Mucosa of descending colon (tissue), 3 donors: ENCODE results near the gene TUBGCP6. TPM values are rescaled to one million over a fixed set of nuclear protein-coding genes. Genes with fewer than 3 reads are reported as not detected.

Experiments
- ATAC-seq: fragments of 200-7000 bp; cut with Tn5 transposase; one replicate; pipeline ENCODE4 v1.9.1; 2020; ENCODE audit warnings: mild to moderate bottlenecking, moderate library complexity
- DNase-seq, 3 donors: peaks; one replicate each; pipeline ENCODE4 v3.0.0-alpha.2; 2020
- H3K36me3 ChIP-seq: fragments of 200-600 bp; one replicate; pipeline ENCODE4 v1.8.0; 2021; ENCODE audit warnings: low read depth, mild to moderate bottlenecking
- H3K4me1 ChIP-seq: fragments of 200-600 bp; one replicate; pipeline ENCODE4 v1.8.0; 2021; ENCODE audit warnings: low read depth, mild to moderate bottlenecking
- H3K4me3 ChIP-seq: fragments of 200-600 bp; one replicate; pipeline ENCODE4 v1.8.0; 2021; ENCODE audit warnings: mild to moderate bottlenecking
- H3K9me3 ChIP-seq: fragments of 200-600 bp; one replicate; pipeline ENCODE4 v1.8.0; 2021; ENCODE audit warnings: mild to moderate bottlenecking
- intact Hi-C, 2 donors: fragments of 100-400 bp; cut with DNase I in 1 of 2; cut with micrococcal nuclease in 1 of 2; formaldehyde crosslinking; loops; one replicate each; pipeline versions ENCODE4 v1.11.0 to v1.11.1; 2022; cut with DNase I, micrococcal nuclease
- total RNA-seq, 3 donors: library from RNA; stranded (reverse); fragmentation: NEBNext Ultra II Directional in 2 of 3; extraction: Animal tissue kit (Norgen Biotek cat#: 25700) in 2 of 3; gene quantifications; one replicate each; pipeline versions ENCODE4 v1.2.1 to v1.2.4, GENCODE V29; 2021 to 2023
- TF ChIP-seq, protein P1 (sequence below): fragments of 200-600 bp; IDR thresholded peaks from one replicate; pipeline ENCODE4 v1.8.0; 2022; ENCODE audit warnings: antibody characterized with exemption, mild to moderate bottlenecking
- donor health status: DM: no; HTN: no; CAD: no; lungs with moderate emphysema.
- donor health status: DM: no; HTN: no; CAD: no.
- donor health status: DM: no; HTN: yes; CAD: no.

TUBGCP6 gene
- total RNA-seq, 3 donors from 2014 or later: 34.5 to 41.6 (median 40.5) TPM

DNA sequence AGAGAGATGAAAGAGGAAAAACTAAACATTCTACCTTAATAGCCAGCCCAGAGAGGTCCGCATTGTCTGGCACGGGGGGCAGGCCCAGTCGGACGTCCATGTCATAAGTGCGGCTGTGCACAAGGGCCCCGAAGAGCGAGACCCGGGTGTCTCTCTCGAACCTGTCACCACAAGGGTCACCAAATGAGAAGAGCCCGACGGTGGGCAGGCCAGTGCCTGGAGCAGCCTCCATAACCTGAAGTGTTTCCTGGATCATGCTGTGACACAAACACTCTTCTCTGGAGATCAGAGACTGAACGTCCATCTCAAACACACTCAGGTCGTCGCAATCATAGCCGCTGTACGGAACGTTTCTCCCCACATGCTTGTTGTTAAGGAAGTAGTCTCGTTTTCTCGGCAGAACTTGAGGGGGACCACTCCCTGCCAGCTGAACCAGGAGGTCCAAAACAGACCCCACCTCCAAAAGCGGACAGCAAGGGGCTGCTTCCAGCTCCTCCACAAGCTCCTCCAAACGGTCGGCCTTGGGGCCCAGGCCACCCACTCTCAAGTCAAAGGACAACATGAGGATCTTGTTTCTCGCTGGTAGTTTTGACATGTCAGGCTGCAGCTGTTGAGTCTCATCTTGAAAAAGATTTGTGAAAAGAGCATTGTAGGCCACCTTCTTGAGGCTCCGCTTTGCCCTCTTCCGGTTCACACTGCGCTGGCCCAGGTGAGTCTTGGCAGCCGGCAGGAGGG is 971 bp downstream of the TUBGCP6 start:
- DNase-seq (no peak), ATAC-seq (peak; percentile 42)
- intact Hi-C loops: loop anchor here in 1 of 2 donors (10.0 kb wide), 1 partner anchor 251 kb away; no protein-coding TSS in a partner anchor
- Histone ChIP-seq H3K4me3 (peak overlapping the region; percentile 68), H3K9me3 (no peaks in the 10 kb centered on the region), H3K36me3 (no peaks in the 10 kb centered on the region), H3K4me1 (peaks cover 50% of the 10 kb centered on the region)
- TF ChIP-seq, protein P1, sequence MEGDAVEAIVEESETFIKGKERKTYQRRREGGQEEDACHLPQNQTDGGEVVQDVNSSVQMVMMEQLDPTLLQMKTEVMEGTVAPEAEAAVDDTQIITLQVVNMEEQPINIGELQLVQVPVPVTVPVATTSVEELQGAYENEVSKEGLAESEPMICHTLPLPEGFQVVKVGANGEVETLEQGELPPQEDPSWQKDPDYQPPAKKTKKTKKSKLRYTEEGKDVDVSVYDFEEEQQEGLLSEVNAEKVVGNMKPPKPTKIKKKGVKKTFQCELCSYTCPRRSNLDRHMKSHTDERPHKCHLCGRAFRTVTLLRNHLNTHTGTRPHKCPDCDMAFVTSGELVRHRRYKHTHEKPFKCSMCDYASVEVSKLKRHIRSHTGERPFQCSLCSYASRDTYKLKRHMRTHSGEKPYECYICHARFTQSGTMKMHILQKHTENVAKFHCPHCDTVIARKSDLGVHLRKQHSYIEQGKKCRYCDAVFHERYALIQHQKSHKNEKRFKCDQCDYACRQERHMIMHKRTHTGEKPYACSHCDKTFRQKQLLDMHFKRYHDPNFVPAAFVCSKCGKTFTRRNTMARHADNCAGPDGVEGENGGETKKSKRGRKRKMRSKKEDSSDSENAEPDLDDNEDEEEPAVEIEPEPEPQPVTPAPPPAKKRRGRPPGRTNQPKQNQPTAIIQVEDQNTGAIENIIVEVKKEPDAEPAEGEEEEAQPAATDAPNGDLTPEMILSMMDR: no peak

DNA sequence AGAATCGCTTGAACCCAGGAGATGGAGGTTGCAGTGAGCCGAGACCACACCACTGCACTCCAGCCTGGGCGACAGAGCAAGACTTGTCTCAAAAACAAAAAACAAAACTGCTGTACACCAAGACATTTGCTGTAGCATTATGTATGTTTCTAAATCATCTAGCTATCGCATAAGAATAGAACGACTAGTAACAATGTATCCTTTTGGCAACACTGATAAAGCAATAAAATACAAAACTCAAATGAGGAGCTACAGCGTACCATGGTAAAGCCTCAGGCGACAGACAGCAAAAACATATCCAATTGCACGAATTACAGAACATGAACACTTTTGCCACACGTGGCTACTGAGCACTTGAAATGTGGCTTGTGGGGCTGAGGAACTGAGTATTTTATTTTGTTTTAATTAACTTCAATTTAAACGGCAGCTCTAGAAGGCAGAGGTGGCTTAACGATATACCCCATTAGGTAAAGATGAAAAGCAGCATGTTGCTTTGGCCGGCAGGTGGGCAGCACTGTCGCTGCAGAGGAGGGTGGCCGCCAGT is 2.3 kb downstream of the TUBGCP6 start:
- TF ChIP-seq, protein P1: no peak

DNA sequence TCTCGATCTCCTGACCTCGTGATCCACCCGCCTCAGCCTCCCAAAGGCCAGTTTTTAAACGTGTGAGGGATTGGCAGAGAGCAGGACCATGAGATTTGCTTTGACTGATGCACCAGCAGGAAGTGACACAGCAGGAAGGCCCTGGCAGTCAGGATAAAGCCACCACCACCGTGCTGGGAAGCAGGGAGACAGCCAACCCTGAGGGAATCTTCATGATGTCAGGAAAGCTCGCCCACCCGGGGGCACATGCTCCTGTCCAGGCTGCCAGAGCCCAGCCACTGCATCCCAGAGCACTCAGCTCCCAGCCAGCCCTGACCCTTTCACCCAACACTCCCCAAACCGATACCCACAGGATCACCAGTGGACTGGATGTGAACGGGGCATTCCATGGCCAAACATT is 6.1 kb downstream of the TUBGCP6 start:
- ATAC-seq: no peak
- H3K4me3 ChIP-seq: no peak overlapping the region
- no peak for DNase-seq
- H3K9me3 ChIP-seq: no peaks in the 10 kb centered on the region
- H3K36me3 ChIP-seq: no peaks in the 10 kb centered on the region
- intact Hi-C loops: no loop called here
- H3K4me1 ChIP-seq: peaks cover 28% of the 10 kb centered on the region
- TF ChIP-seq, protein P1: no peak

More for the DNA sequence above, 2.3 kb downstream of the TUBGCP6 start:
- intact Hi-C loops: loop anchor here in 1 of 2 donors (10.0 kb wide), 1 partner anchor 252 kb away; no protein-coding TSS in a partner anchor
- DNase-seq: no peak
- ATAC-seq: no peak
- H3K36me3 ChIP-seq: no peaks in the 10 kb centered on the region
- H3K4me3 ChIP-seq: no peak overlapping the region
- H3K4me1 ChIP-seq: peaks cover 42% of the 10 kb centered on the region
- no peaks in the 10 kb centered on the region for H3K9me3 ChIP-seq

DNA sequence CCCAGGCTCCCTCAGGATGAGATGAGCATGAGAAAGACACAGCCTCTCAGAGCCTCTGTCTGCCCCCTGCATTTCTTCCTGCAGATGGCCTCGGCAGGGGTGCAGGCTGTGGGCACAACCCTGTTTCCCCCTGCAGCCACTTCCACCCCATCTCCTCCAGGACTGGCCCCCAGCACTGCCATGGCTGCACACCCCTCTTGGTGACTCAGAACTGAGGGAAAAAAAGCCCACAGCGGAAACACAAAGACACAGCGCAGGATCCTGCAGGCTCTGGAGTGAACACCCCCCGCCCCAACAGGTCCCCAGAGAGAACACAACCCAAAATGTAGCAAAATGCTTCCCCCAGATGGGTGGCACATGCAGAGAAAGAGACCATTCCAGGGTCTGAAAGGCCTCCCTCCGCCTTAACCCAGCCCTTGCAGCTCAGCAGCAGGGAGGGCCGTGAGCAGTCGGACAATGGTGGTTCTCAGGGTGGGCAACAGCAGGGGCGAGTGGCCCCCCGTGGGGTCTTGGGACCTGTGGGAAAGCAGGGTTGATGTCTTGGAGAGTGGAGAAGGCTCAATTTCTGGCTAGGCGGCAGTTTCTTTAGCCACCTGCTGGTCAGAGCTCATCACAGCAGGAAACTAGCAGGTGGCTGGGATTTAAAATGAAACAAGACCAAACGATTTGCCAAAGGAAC is 8.0 kb downstream of the TUBGCP6 start:
- no peak for DNase-seq
- intact Hi-C loops: no loop called here
- no peaks in the 10 kb centered on the region for H3K9me3 ChIP-seq
- ATAC-seq: peak; percentile 47
- peaks cover 9% of the 10 kb centered on the region for H3K4me1 ChIP-seq
- no peaks in the 10 kb centered on the region for H3K36me3 ChIP-seq
- TF ChIP-seq, protein P1: no peak
- no peak overlapping the region for H3K4me3 ChIP-seq

DNA sequence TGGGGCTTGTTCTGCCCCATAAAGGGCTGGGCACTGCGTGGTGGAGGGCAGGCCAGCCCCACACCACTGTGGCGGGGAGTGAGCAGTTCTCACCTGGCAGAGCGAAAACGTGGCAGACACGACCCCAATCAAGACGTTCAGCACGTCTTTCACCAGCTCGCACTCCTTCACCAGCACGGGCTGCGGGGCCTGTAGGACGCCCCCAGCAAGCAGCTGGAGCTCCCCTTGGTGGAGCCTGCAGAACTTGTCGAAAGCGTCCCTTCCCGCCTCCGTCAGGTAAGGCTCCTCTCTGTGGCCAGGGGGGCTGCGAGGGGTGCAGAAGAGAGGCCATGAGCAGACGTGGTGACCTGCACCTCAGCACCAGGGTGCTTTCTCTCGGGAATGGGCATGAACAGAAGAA is 11.6 kb downstream of the TUBGCP6 start:
- TF ChIP-seq, protein P1: no peak
- Histone ChIP-seq H3K9me3 (no peaks in the 10 kb centered on the region), H3K36me3 (no peaks in the 10 kb centered on the region), H3K4me1 (no peaks in the 10 kb centered on the region), H3K4me3 (no peak overlapping the region)
- ATAC-seq (no peak), DNase-seq (no peak)
- intact Hi-C loops: no loop called here
